Anterior cingulate cortex (tissue), 58 donors: ENCODE results near the gene NFIX.

Experiments
- DNase-seq, 58 donors: peaks; one replicate each; lab custom pipeline; 2025; lab: John Stamatoyannopoulos, UW

The NFIX gene

DNA sequence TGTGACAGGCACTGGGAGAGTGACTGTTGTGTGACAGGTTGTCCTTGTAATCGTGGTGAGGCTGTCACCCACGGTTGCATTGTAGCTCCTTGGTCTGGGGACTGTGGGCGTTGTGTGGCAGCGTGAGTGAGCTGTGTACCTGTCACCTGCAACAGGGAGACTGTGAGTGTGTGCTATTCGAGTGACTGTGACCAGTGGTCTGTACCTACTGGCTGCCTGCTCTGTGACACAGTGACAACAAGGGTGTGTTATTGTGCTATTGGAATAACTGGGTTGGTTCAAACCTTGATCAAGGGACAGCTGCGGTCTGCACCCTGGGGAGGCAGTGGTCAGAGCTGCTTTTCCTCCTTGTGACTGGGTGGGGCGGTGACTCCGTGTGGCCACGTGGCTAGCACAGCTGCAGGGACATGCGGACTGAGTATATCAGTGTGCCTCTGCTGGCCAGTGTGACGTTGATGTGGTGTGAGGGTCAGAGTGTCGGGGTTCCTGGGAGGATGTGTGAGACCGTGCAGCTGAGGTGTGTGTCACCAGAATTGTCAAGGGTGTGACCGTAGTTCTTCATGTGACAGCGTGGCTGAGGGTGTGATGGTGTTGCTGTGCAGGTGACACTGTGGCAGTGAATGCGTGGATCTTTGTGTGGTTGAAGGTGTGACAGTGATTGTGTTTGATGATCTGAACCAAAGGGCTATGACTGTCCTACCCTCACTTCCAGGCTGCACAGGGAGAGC, 10.1 kb upstream of the NFIX start:
- peak in 52 of 58 donors; percentile 27 to 93 (median 75) for DNase-seq

DNA sequence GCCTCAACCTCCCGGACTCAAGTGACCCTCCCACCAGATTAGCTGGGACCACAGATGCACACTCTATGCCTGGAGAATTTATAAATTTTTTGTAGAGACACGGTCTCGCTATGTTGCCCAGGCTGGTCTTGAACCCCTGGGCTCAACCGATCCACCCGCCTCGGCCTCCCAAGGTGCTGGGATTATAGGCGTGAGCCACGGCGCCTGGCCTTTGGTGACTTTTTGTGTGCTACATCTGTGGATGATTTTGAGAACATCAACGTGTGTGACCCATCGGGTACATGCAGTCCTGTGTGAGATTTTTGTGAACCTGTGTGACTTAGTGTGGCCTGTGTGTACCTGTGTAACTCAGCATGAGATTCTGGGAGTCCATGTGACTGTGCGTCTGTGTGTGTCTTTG, 8.5 kb upstream of the NFIX start:
- DNase-seq, result no peak

DNA sequence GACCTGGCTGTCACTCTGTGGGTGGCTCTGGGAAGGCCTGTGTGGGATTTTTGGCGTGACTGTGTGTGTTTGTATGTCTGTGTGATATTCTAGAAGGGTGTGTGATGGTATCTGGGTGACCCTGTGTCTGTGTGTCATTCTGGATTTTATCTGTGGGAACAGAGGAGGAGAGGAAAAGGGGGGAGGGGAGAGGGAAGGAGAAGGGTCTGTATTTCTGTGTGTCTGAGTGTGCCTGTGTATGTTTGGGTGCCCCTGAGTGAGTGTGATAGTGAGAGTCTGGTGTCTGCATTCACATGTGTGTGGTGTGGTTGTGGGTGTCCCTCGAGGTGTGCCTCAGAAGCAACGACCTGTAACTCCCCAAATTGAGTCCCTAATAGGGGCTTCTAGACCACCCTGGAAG, 8.1 kb upstream of the NFIX start:
- DNase-seq, result no peak

DNA sequence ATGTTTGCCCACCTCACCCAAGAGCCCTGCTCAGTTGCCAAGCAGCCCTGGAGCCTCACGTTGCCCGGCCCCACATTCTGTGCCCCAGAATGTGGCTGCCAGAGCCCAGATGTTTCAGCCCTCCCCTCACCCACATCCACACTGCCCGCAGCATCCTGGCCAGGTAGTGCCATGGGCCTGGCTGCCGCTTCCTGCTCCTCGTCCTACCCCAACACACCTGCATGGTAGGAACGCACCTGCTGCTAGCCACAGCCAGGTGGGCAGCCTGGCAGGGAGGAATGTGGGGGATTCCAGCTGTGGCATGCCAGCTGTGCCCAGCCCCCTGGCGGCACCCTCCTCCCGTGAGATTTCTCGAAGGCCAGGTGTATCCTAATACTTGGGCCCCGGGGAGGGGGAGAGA, 7.5 kb upstream of the NFIX start:
- no peak for DNase-seq

DNA sequence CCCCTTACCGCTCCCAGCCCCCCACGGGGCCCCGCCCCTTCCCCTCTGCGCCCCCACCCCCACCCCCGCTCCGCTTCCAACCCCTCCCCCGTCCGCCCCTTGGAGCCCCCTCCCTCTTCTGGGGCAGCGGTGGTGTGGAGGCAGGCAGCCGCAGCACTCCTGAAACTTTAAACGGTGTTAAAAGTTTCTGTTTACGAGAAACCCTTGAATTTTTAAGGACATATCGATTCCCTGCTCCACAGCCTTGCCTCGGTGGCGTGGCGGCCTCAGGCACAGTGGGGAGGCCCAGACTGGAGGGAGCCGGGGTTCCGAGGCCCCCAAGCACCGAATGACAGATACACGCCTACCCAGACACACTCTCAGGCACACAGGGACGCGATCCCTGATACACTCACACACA, 4.8 kb upstream of the NFIX start:
- DNase-seq, result no peak

DNA sequence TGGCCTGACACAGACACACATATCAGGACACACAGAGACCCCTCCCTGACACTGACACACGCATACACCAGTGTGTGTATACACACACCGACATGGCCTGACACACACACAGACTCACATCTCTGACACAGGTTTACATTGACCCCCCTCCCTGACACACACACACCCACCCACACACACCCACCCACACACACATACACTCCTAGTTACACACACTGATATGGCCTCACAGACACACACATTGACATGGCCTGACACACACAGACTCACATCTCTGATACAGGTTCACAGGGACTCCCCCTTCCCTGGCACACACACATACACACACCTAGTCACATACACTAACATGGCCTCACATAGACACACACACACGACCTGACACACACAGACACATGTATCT, 4.4 kb upstream of the NFIX start:
- no peak for DNase-seq

DNA sequence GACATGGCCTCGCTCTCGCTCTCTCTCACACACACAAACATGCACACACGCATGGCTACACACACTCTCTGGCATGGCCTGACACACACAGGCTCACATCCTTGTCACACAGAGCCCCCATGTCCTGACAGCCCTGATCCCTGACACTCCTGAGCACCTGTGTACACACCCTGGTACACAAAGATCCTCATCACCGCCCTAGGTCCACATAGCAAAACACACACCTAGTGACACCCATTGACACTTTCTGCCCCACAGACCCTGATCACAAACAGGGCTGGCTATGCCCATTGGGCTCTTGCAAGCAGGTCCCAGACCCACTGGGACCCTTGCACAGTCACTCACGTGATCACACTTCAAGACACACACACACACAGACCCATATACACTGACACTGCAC, 4.0 kb upstream of the NFIX start:
- no peak for DNase-seq

DNA sequence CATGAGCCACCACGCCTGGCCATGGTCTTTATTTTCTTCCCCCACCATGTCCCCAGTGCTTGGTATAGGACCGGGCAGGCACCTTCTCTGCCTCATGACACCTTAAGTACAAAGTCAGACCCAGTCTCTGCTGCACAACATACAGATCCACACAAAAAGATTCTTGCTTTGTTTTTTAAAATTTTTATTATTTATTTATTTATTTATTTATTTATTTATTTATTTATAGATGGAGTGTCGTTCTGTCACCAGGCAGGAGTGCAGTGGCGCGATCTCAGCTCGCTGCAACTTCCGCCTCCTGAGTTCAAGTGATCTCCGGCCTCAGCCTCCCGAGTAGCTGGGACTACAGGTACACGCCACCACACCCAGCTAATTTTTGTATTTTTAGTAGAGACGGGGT, 2.5 kb upstream of the NFIX start:
- no peak for DNase-seq

DNA sequence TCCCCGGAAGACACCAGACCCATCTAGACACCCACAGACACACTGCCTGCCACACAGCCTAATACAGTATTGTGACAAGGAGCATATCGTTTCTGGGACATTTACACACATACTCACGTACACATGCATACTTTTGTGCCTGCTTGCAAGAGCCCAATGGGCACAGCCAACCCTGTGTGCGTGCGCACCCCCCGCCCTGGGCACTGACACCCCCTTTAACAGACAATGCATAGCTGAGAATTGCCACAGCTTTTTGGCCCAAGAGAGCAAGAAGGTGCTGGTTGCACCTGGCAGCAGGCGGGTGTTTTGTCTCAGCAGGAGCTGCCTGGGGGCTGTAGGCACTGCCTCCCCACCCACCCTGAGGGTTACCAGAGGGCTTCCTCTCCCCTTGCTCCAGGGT, 1.7 kb upstream of the NFIX start:
- no peak for DNase-seq

DNA sequence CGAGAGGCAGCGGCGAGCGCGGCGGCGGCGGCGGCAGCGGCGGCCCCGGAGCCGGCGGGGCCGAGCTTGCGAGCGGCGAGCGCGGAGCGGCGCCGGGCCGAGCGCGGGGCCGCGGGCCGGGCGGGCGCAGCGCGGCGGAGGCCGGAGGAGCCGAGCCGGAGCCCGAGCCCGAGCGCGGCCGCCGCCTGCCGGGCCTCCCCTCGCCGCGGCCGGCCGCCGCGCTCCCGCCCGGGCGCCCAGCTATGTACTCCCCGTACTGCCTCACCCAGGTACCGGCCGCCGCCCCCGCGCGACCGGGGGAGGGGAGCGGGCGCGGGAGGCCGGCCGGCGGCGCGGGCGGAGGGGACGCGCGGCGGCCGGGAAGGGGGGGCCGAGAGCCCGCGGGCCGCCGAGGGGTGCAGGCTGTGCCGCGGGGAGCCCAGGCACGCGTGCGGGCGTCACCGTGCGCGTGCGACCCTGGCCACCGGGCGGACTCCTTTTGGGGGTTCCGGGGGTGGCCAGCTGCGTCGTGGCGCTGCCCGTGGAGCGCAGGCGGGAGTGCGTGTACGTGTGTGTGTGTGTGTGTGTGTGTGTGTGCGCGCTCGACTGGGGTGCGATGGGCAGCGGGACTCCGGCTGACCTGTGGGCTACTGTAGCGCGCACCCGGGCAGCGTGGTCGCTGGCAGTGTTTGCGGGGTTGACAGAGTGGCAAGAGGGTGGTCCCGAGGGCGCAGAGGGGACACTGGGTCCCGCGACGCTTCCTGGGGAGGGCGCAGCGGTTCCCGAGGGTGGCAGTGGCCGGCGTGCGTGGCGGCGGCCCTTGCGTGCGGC, 526 bp downstream of the NFIX start:
- DNase-seq, result peak in 10 of 58 donors; percentile 22 to 63 (median 39)

DNA sequence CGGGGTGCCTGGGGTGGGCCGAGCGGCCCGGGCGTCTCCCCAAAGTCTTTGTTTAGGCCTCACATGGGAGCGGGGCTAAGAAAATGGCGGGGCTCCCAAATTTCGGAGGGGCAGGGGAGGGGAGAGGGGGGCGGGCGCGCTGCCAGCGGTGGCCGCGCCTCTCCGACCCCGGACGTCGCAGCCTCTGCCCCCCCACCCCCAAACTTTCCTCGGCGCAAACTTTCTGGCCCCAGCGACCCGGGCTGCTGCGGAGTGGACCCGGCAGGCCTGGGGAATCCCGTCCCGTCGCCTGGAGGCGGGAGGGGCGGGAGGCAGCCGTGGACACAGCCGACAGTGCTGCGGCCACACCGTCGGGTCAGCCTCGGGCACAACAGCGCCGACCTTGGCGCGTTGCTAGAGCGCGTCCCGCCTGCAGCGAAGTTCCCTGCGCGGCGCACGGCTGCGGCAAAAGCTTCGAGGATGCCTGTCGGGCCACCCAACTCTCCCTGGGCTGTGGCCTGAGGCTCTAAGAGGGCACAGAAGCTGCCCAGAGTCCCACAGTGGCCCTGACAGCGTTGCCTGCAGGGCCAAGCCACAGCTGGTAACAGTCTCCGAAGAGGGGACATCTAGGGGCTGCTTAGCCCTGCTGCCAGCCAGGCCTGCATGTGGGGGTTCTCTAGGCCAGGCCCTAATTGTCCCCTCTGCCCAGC, 1.3 kb downstream of the NFIX start:
- DNase-seq, result peak in 18 of 58 donors; percentile 19 to 65 (median 46)

DNA sequence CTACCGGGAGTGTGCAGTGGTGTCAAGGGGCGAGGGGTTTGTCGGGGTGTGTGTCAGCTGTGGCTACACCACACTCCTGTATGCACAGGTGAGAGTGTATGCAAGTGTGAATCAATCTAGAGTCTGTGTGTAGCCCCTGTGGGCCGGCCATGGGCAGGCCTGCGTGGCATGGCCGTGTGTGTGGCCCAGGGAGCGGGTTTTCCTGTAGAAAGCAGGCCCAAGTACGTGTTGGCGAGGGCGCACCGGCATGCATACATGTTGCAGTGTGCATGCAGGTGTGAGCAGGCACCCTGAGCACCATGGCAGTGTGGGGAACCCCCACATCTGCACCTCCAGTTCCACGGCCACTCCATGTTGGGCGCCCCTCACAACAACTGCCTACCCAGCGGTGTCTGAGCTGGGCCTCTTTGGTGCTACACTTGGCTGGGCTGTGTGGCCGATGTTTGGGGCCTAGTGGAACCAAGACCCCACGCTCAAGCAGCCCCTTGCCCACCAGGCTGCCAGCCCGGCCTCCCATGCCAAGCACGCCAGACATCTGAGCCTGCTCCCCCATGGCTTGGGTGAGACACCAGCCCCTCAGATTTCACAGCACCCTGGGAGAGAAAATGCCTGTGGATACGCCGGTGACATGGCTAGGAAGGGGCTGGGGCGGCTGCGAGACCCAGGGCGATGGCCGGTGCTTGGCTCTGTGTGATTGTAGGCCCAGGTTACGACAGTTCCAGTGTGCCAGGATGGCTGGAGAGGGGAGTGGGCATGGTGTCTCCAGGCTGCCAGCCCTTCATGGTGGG, 2.1 kb downstream of the NFIX start:
- DNase-seq, result peak in 2 of 58 donors; percentile 28 to 57

DNA sequence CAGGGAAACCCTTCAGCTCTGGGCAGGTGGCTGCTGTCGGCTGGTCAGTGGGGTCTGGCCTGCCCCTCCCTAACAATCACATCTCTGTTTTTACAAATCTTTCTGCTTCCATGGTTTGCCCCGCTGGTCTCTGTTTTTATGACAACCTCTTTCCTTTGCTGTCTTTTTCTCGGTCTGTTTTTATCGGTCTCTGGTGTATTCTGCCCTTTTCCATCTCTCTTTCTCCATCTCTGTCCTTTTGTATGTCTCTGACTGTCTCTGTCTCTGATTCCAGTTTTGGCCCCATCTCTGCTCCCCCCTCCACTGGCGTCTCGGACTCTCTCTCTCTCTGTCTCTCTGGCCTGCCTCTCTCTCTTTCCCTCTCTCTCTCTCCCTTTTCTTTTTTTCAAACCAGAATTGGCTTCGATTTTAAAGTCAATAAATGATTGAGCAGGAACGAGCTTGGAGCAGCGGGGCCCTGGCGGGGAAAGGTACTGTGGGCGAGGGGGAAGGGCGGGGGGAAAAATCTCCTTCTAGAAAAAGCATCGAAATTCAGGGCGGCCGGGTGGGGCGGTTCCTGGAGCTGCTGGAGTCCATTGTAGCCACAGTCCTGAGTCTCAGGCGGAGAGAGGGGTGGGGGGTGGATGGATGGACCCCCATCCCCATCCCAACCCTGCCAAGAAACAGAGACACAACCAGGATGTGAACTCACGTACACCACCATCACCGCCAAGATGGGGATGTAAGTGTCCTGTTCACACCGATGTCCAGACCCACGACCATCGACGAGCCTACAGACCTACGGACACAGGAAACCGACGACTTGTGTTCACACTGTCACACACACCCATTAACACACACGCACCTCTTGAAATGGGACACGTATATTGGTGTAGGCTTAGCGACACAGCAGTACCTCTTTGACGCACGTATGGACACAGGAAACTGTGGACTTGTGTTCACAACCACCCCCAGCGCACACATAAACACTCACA, 3.0 kb downstream of the NFIX start:
- peak in 1 of 58 donors; percentile 6 for DNase-seq

DNA sequence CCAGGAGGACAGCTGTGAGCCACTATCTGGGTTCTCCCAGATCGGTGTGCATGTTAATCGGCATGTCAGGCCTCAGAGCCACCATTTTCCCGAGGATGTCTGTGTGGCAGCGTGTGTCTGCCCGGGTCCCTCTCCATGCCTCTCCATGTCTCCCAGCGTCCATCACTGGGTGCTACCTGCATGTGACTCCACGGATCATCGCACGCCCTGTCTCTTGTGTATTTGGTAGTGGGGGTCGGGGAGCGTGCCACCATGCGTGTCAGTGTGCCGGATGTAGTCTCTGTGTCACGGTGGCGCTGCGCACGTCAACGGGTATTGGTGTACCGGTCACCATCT, 5.9 kb downstream of the NFIX start:
- peak in 1 of 58 donors; percentile 65 for DNase-seq

DNA sequence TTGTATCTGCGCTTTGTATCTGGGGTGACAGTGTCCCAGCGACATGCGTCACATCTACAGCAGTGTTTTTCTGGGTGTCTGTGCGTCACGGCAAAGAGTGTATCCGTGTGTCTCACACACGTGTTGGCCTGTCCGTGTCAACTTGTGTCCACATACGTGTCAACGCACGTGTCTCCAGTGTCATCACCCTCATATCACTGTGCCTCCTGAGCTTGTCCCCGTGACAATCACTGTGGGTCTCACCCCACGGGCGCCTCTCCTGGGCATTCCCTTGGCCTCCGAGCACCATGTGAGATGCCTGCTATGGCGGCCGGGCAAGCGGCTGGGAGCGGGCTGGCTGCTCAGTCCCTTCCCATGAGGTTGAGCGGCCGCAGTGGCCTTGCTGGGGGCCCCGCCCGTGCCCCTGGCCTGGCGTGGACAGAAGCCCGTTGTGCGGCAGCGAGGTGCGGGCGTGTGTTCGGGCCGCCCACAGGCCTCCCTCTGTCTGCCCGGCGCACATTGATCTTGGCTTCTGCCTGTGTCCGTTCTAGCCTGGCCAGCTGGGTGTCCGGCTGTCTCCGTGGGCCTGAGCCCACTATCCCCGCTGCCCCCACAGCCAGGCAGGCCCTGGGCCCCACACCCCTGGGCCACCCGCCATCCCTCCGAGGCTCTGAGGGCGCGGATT, 6.4 kb downstream of the NFIX start:
- DNase-seq, result peak in 55 of 58 donors; percentile 59 to 94 (median 85)

DNA sequence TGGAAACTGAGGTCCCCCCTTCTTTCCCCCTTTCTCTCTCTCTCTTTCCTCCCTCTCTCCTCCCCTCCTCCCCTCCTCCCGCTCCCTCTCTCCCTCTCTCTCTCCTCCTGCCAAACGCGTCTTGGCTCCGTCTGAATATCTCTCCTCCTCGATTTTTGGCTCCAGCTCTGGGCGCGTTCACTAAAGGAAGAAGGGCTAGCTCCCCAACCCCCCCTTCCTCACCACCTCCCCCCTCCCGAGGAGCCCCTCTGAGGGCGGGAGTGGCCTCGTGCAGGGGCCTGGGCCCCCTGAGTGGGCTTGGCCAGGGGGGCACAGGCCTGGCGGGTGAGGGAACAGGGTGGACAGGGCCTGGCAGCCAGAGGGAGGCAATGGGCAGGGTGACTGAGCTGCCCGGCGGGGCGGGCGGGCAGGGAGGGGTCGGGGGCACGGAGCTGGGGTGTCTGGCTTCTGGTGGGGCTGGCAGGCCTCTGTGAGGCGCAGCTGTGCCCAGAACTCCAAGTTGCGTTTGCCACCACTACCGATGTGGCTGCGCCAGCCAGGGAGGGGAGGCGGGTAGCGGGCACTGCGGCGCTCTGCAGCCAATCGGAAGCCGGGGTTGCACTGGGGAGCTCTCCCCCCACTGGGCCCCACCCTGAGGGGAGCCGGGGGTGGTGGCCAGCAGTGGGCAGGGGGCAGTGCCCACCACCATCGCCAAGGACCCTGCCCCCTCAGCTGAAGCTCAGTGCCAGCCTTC, 7.1 kb downstream of the NFIX start:
- DNase-seq, result peak; percentile 41 to 99 (median 94)

DNA sequence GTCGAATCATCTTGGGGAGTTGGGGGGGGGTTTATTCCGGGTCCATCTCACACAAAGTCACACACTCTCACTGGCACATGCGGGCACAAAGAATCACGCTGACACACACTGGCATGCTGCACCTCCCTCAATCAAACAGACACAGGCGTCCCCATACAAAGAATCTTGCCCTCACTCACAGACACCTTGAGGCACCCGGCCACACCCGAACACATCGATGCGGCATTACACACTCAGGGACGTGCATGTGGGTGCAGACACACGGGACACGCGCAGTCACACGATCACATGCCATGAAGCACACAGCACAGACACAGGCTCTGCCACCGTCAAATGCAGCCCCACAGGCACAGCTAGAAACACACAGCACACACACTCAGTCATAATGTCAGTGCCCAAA, 7.8 kb downstream of the NFIX start:
- peak in 10 of 58 donors; percentile 14 to 76 (median 60) for DNase-seq

DNA sequence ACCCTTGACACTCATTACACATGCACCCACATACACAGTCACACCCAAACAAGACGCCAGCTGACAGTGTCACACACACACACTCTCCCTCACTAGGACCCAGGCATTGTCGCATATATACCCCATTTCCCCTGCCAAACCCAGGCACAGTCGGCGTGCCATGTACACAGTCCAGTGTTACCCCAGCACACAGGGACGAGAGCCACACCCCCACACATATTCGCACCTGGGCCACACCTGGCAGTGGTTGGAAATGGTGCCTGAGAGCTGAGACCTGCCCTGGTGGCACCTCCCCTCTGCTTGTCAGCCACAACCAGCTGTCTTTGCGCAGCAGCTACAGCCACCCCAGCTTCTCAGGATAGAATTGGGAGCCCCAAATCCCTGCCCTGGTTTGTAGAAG, 9.0 kb downstream of the NFIX start:
- DNase-seq, result no peak
